ENCODE data around the gene KIF1A. TPM values are rescaled to one million over a fixed set of nuclear protein-coding genes. Genes with fewer than 3 reads are reported as not detected.

The KIF1A gene
- total RNA-seq, 1 donor from 2014 or later, result 69.2 TPM

DNA sequence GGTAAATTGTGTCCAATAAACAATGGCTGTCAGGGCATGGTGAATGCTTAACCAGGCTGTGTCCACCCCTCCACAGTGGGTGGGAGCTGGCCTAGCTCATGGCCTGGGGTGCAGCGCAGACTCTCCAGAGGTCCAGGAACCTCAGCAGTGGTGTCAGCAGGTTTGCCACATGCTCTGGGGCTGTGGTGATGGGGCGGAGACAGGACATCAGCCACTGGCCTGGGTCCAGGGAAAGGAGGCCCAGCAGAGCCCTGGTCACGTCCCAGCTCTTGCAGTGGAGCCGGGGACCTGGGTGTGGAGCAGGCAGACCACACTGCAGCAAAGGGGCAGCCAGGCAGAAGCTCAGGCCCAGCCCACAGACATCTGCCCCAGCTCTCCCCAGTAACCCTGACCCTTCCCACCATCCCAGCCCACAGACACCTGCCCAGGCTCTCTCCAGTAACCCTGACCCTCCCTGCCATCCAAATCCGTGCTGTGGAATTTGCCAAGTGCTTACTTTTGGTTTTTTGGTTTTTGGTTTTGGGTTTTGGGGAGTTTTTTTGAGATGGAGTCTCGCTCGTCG is 13.8 kb upstream of the KIF1A start:
- no peak overlapping the region for H3K4me3 ChIP-seq (ENCODE audit: low read depth, low read length)
- TF ChIP-seq, protein P1, sequence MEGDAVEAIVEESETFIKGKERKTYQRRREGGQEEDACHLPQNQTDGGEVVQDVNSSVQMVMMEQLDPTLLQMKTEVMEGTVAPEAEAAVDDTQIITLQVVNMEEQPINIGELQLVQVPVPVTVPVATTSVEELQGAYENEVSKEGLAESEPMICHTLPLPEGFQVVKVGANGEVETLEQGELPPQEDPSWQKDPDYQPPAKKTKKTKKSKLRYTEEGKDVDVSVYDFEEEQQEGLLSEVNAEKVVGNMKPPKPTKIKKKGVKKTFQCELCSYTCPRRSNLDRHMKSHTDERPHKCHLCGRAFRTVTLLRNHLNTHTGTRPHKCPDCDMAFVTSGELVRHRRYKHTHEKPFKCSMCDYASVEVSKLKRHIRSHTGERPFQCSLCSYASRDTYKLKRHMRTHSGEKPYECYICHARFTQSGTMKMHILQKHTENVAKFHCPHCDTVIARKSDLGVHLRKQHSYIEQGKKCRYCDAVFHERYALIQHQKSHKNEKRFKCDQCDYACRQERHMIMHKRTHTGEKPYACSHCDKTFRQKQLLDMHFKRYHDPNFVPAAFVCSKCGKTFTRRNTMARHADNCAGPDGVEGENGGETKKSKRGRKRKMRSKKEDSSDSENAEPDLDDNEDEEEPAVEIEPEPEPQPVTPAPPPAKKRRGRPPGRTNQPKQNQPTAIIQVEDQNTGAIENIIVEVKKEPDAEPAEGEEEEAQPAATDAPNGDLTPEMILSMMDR (conservative IDR thresholded peaks at IDR 0.05; ENCODE audit: low read depth, low read length), result no peak
- DNase-seq (ENCODE audit: low read depth), result no peak

DNA sequence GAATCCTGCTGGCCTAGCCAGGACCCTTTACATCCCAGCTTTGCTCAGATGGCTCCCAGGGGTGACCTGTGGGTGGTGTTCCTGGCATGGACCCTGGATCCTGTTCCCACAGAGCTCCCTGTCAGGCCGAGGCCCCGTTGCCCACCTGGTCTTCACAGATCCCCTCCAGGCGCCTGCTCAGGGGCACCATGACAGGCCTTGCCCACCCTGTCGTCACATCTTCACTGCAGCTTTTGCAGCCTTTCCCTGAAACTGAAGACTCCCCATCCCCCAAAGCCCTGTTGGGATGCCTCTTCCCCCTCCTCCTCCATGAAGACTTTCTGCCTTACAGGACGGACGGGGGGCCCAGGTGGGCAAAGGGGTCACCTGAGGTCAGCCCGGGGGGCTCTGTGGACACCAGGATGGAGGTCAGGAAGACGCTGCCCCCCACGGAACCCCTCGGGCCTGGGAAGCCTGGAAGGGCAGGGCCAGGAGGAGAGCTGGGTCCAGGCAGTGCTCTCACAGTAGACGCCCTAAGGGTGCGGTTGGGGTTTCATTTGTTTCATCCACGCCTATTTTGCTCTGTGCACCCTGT is 13.0 kb upstream of the KIF1A start:
- no peak overlapping the region for H3K4me3 ChIP-seq (ENCODE audit: low read depth, low read length)
- DNase-seq (ENCODE audit: low read depth), result no peak
- TF ChIP-seq, protein P1 (conservative IDR thresholded peaks at IDR 0.05; ENCODE audit: low read depth, low read length), result no peak

DNA sequence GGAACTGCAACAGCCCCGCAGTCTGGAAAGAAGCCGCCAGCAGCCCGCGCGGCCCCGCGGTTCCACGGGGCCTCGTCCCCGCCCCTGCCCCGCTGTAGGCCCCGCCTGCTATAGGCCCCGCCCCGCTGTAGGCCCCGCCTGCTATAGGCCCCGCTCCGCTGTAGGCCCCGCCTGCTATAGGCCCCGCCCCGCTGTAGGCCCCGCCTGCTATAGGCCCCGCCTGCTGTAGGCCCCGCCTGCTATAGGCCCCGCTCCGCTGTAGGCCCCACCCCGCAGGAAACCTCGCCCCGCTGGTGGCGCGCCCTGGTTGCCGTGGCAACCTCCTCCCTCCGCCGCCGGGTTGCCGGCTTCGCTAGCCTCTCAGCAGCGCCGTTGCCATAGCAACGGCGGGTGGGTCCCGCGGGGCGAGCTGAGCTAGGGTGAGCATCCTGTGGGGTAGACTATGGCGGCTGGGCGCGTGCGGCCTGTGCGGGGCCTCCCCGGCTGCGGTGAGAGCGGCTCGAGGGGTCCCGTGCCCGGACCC is 12.2 kb upstream of the KIF1A start:
- TF ChIP-seq, protein P1 (conservative IDR thresholded peaks at IDR 0.05; ENCODE audit: low read depth, low read length), result no peak
- no peak for DNase-seq (ENCODE audit: low read depth)
- no peak overlapping the region for H3K4me3 ChIP-seq (ENCODE audit: low read depth, low read length)

DNA sequence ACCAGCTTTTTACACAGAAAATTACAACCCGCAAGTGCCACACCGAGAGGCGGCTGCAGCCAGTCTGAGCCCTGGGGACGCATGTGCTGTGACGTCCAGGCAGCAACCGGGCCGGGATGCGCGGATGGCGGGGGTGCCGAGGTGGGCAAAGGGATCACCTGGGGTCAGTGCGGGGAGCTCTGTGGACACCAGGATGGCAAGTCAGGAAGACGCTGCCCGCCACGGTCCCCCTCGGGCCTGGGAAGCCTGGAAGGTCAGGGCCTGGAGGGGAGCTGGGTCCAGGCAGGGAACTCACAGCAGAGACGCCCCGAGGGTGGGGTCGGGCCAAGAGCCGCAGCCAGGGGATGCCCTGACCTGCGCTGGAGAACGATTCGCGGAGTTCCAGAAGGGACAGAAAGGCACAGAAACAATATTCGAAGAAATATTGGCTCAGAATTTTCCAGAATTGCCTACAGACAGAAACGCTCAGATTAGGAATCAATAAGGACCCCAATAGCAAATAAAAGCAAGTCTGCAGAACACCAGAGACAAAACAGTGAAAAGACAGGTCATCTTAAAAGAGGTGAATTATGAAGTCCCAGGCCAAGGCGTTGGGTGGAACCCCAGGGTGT is 11.7 kb upstream of the KIF1A start:
- no peak for DNase-seq (ENCODE audit: low read depth)
- TF ChIP-seq, protein P1 (conservative IDR thresholded peaks at IDR 0.05; ENCODE audit: low read depth, low read length), result no peak
- no peak overlapping the region for H3K4me3 ChIP-seq (ENCODE audit: low read depth, low read length)

DNA sequence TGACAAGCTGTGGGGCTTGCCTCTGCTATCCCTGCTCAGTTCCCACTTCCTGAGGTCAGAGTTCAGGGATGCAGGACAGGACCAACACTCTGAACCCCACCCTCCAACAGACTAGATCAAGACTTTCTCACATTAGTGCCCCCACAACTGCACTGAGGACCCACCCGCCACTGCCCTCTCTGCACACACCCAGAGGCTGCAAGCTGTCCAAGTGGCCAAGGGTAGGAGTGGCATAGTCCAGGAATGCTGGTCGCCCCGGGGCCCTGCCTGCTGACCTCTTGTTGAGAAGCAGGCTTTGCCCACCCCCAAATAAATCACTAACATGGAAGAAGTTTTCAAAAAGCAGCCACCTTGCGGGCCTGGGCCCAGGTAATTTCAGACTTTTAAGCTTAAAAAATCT is 5.5 kb upstream of the KIF1A start:
- TF ChIP-seq, protein P1 (conservative IDR thresholded peaks at IDR 0.05; ENCODE audit: low read depth, low read length), result no peak
- no peak overlapping the region for H3K4me3 ChIP-seq (ENCODE audit: low read depth, low read length)
- DNase-seq (ENCODE audit: low read depth), result no peak

DNA sequence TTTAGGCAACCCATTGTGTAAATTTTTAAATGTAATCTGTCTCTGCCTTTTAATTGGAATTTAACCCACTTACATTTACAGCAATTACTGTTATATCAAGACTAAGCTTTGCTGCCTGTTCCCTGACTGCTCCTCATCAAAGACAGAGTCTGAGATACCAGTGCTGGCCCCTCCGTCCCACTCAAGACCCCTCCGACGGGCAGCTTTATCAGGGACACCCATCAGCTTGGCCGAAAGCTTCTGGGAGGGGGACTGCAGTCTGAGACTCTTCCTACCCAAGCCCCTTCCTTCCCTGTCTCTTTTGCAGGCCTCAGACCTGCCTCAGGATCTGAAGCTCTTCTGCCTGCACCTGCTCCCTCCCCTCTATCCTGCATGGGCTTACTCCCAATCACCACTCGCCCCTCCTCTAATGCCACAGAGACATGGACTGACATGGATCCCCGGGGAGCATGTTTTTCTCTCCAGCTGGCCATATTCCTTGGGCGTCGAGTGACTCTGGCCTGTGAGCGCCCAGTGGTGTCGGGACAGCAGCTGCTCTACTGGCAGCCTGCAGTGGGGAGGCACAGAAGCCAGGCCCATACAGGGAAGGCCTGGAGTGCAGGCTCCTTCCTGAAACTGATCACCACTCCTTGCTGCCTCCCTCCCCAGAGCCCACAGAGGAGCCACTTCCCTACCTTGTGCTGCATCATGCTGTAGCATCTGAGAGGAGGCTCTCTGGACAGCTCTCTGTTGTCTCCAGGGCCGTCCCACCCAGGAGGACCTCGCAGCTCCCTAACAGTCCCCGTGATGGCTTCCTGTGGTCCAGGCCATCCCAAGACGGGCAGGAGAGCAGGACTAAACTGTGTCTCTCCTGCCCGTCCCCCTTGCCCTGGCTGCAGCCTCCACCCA is 3.7 kb upstream of the KIF1A start:
- H3K4me3 ChIP-seq (ENCODE audit: low read depth, low read length), result no peak overlapping the region
- DNase-seq (ENCODE audit: low read depth), result no peak
- TF ChIP-seq, protein P1 (conservative IDR thresholded peaks at IDR 0.05; ENCODE audit: low read depth, low read length), result no peak

Measured in epithelial cell of proximal tubule (primary cell).